Measurements from ENCODE around the gene ZCCHC4. TPM values are rescaled to one million over a fixed set of nuclear protein-coding genes. Genes with fewer than 3 reads are reported as not detected.
A peak's percentile ranks its signal among the peaks of the same experiment; 100 is the strongest.

ZCCHC4 gene
- polyA plus RNA-seq, 1 donor (not counting 4 experiments of a cell fraction or from before 2014, with no cell fraction given), result 10.8 TPM

DNA sequence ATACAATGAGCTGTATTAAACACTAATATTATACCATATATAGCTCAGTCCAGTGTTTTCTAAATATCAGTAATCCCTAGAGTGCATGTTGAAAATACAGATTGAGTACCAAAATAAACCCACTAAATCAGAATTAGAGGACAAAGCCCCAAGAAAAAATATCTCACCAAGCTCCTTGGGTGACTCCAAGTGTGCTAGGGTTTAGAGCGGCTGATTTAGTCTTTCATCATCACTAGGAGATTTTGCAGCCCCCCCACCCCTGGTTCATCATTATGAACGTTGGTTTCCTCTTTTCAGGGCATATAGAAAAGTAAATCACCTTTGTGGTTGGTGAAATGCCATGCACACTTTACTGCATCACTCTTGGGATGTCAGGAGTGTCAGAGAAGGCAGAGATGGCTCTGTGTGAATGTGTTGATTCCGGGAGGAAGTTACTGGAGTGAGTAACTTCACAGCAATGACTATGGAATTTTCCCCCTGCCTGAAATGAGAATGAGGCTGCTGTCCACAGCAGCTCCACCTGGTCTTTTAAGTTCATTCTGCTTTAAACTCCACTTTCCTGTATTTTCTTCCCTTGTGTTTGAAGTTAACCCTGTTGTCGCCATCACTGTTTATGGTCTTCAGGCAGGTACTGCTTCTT lies 39.3 kb downstream of the ZCCHC4 start:
- no peaks in the 10 kb centered on the region for H3K36me3 ChIP-seq (ENCODE audit: control insufficient read depth in 2 of 2, extremely low read depth in 1 of 2, insufficient read depth in 2 of 2, low read length in 2 of 2)

DNA sequence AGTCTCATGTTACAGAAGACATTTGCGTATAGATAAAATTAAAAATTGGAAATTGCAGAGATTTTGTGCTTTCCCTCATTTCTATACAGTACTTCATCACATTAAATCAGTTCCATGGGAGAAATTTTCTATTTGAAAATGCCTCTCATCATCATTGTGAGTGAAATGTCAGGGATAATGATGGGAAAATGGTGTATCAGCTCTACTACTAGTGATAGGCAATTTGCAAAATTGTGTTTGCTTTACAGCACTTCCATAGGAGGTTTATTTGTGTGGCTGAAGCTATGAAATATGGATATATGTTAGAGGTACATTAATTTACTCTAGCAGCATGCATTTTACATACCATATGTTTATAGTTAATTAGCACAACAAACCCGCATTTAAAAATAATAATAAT lies 43.5 kb downstream of the ZCCHC4 start:
- H3K4me1 ChIP-seq (ENCODE audit: control insufficient read depth, extremely low read depth, insufficient read depth, low read length), result peaks cover 8% of the 10 kb centered on the region
- no peaks in the 10 kb centered on the region for H3K36me3 ChIP-seq (ENCODE audit: control insufficient read depth in 2 of 2, extremely low read depth in 1 of 2, insufficient read depth in 2 of 2, low read length in 2 of 2)
- no peak overlapping the region for H3K4me2 ChIP-seq (ENCODE audit: control insufficient read depth, extremely low read depth, insufficient read depth, low read depth, low read length)
- TF ChIP-seq, protein P1, sequence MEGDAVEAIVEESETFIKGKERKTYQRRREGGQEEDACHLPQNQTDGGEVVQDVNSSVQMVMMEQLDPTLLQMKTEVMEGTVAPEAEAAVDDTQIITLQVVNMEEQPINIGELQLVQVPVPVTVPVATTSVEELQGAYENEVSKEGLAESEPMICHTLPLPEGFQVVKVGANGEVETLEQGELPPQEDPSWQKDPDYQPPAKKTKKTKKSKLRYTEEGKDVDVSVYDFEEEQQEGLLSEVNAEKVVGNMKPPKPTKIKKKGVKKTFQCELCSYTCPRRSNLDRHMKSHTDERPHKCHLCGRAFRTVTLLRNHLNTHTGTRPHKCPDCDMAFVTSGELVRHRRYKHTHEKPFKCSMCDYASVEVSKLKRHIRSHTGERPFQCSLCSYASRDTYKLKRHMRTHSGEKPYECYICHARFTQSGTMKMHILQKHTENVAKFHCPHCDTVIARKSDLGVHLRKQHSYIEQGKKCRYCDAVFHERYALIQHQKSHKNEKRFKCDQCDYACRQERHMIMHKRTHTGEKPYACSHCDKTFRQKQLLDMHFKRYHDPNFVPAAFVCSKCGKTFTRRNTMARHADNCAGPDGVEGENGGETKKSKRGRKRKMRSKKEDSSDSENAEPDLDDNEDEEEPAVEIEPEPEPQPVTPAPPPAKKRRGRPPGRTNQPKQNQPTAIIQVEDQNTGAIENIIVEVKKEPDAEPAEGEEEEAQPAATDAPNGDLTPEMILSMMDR (optimal IDR thresholded peaks at IDR 0.05 in 1 of 3, IDR thresholded peaks at IDR 0.05 in 1 of 3, conservative IDR thresholded peaks at IDR 0.05 in 1 of 3; ENCODE audit: extremely low read depth in 1 of 3, insufficient read depth in 2 of 3, low read length in 3 of 3), result no peak
- no peak overlapping the region for H3K9ac ChIP-seq (ENCODE audit: control insufficient read depth, extremely low read depth, insufficient read depth, low read length)
- no peak overlapping the region for H3K27ac ChIP-seq (ENCODE audit: control insufficient read depth, insufficient read depth, low read length)
- dilution Hi-C loops (cut with MboI; ENCODE audit: extremely low pct_ligation_motif_present, low sequenced_read_pairs), result no loop called here
- no peaks in the 10 kb centered on the region for H3K9me1 ChIP-seq (ENCODE audit: control insufficient read depth, extremely low read depth, insufficient read depth, low read length)
- H3K79me2 ChIP-seq (ENCODE audit: control insufficient read depth, insufficient read depth, low read length), result no peaks in the 10 kb centered on the region
- FAIRE-seq, result no peak
- no peak for DNase-seq (ENCODE audit: low read depth, low spot score)
- H3K9me3 ChIP-seq (ENCODE audit: control insufficient read depth, low read depth, low read length), result no peaks in the 10 kb centered on the region
- H2AFZ ChIP-seq (ENCODE audit: control insufficient read depth, low read length), result no peak overlapping the region
- H4K20me1 ChIP-seq (ENCODE audit: control insufficient read depth, extremely low read depth, insufficient read depth, low read length), result no peaks in the 10 kb centered on the region
- H3K27me3 ChIP-seq (ENCODE audit: control insufficient read depth, extremely low read depth, insufficient read depth, low read length), result no peaks in the 10 kb centered on the region
- H3K4me3 ChIP-seq (ENCODE audit: control insufficient read depth in 2 of 3, extremely low read depth in 1 of 3, insufficient read depth in 2 of 3, low read depth in 1 of 3, low read length in 3 of 3), result no peak overlapping the region

More for the DNA sequence above, 39.3 kb downstream of the ZCCHC4 start:
- Histone ChIP-seq H3K9me1 (ENCODE audit: control insufficient read depth, extremely low read depth, insufficient read depth, low read length) (no peaks in the 10 kb centered on the region), H4K20me1 (ENCODE audit: control insufficient read depth, extremely low read depth, insufficient read depth, low read length) (no peaks in the 10 kb centered on the region), H3K4me3 (ENCODE audit: control insufficient read depth in 2 of 3, extremely low read depth in 1 of 3, insufficient read depth in 2 of 3, low read depth in 1 of 3, low read length in 3 of 3) (no peak overlapping the region), H3K79me2 (ENCODE audit: control insufficient read depth, insufficient read depth, low read length) (no peaks in the 10 kb centered on the region), H3K27me3 (ENCODE audit: control insufficient read depth, extremely low read depth, insufficient read depth, low read length) (no peaks in the 10 kb centered on the region), H3K4me2 (ENCODE audit: control insufficient read depth, extremely low read depth, insufficient read depth, low read depth, low read length) (no peak overlapping the region), H3K27ac (ENCODE audit: control insufficient read depth, insufficient read depth, low read length) (no peak overlapping the region), H2AFZ (ENCODE audit: control insufficient read depth, low read length) (no peak overlapping the region), H3K4me1 (ENCODE audit: control insufficient read depth, extremely low read depth, insufficient read depth, low read length) (peaks cover 8% of the 10 kb centered on the region), H3K9ac (ENCODE audit: control insufficient read depth, extremely low read depth, insufficient read depth, low read length) (no peak overlapping the region), H3K9me3 (ENCODE audit: control insufficient read depth, low read depth, low read length) (no peaks in the 10 kb centered on the region)
- dilution Hi-C loops (cut with MboI; ENCODE audit: extremely low pct_ligation_motif_present, low sequenced_read_pairs), result no loop called here
- FAIRE-seq (peak; percentile 94), DNase-seq (ENCODE audit: low read depth, low spot score) (no peak)
- TF ChIP-seq, protein P1 (optimal IDR thresholded peaks at IDR 0.05 in 1 of 3, IDR thresholded peaks at IDR 0.05 in 1 of 3, conservative IDR thresholded peaks at IDR 0.05 in 1 of 3; ENCODE audit: extremely low read depth in 1 of 3, insufficient read depth in 2 of 3, low read length in 3 of 3), result no peak
- TF ChIP-seq EZH2 (IDR thresholded peaks at IDR 0.05; ENCODE audit: low read length), result no peak

Measured in keratinocyte (primary cell).